GM06990 (cell line): ENCODE measurements around the gene LASP1.

ENCODE experiments used
- DNase-seq: peaks from one replicate; pipeline ENCODE4 v3.0.0-alpha.2; 2011; ENCODE audit not compliant: insufficient read length; ENCODE audit errors: extremely low read depth
- H3K27me3 ChIP-seq: replicated peaks from 2 replicates; pipeline ENCODE4 v1.6.0; 2011; ENCODE audit warnings: low read length; ENCODE audit not compliant: control insufficient read depth, insufficient read depth
- H3K36me3 ChIP-seq: 2 replicates; pipeline ENCODE4 v1.5.1; 2011; ENCODE audit warnings: low read length; ENCODE audit not compliant: control insufficient read depth, insufficient read depth
- H3K4me3 ChIP-seq: replicated peaks from 2 replicates; pipeline ENCODE4 v1.5.1; 2011; ENCODE audit warnings: low read depth, mild to moderate bottlenecking, control low read depth, low read length
- TF ChIP-seq, protein P1 (sequence below): IDR thresholded peaks from 2 replicates; pipeline ENCODE4 v1.5.1; 2011; ENCODE audit warnings: low read length, control low read depth, mild to moderate bottlenecking, inconsistent platforms; ENCODE audit not compliant: insufficient read depth, poor library complexity, severe bottlenecking

LASP1 gene

DNA sequence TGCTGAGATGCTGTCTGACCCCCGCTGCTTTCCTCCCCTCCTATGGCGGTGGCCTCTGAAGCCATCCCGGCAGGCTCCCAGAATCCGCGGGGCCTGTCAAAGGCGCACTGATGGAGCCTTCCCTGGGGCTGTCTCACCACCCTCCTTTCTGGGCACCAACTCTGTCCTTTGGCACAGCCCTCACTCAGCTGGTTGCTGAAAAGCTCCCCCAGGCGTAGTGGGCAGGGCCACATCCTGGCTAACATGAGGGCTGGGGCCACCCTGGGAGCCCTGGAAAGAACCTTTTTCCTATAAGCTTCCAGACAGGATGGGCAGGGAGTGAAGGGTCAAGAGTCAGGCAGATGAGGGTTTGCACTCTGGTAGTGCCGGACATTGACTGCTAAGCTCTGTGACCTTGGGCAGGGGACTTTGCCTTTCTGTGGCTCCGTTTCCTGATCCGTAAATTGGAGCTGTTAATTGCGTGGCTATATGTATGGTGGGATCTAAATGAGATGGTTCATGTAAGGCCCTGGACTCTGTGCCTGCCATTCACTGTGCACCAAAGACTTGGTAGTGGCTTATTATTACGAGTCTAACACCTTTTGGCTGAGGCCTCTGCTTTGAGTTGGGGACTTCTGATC, 27.9 kb downstream of the LASP1 start:
- Histone ChIP-seq H3K4me3 (no peak overlapping the region), H3K27me3 (no peaks in the 10 kb centered on the region), H3K36me3 (peaks cover 28% of the 10 kb centered on the region)
- TF ChIP-seq, protein P1, sequence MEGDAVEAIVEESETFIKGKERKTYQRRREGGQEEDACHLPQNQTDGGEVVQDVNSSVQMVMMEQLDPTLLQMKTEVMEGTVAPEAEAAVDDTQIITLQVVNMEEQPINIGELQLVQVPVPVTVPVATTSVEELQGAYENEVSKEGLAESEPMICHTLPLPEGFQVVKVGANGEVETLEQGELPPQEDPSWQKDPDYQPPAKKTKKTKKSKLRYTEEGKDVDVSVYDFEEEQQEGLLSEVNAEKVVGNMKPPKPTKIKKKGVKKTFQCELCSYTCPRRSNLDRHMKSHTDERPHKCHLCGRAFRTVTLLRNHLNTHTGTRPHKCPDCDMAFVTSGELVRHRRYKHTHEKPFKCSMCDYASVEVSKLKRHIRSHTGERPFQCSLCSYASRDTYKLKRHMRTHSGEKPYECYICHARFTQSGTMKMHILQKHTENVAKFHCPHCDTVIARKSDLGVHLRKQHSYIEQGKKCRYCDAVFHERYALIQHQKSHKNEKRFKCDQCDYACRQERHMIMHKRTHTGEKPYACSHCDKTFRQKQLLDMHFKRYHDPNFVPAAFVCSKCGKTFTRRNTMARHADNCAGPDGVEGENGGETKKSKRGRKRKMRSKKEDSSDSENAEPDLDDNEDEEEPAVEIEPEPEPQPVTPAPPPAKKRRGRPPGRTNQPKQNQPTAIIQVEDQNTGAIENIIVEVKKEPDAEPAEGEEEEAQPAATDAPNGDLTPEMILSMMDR: no peak
- no peak for DNase-seq

DNA sequence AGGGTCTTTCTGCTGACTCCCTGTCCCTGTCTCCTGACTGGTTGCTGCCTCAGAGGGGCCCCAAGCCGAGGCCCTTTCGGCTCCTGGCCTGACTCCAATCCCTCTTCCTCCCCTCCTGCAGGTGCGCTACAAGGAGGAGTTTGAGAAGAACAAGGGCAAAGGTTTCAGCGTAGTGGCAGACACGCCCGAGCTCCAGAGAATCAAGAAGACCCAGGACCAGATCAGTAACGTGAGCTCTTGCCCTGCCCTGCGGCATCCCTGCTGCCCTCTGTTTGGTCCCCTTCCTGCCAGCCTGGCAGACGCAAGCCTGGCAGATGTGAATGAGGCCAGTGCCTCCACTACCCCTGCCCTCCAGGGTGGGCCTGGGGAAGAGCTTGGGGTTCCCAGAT, 28.4 kb downstream of the LASP1 start:
- TF ChIP-seq, protein P1: no peak
- DNase-seq: peak; percentile 56
- H3K27me3 ChIP-seq: no peaks in the 10 kb centered on the region
- no peak overlapping the region for H3K4me3 ChIP-seq
- peaks cover 26% of the 10 kb centered on the region for H3K36me3 ChIP-seq

DNA sequence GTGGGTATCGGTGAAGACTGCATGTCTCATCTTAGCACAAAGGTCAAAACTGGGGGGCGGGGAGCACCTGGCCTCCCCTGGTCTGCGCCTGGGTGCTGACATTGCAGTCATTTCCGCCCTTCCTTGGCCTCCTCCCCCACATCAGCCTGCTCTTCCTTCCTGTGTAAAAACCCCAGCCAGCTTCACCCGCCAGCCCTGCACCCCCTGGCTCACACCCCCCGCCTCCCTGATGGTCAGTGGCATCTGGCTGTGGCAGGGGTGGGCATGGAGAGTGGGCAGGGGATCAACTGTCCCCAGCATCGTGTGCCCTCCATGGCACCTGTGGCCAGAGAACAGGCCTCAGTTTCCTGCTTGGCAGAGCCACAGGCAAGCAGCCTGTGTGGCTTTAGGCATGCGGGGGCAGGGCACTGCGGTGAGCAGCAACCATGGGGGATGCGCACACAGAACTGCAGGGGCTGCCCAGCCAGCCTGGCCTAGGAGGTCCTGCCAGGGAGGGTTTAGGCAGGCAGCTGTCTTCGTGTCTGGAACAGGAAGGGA, 29.0 kb downstream of the LASP1 start:
- H3K4me3 ChIP-seq: peak overlapping the region; percentile 38
- peak; percentile 90 for DNase-seq
- peaks cover 24% of the 10 kb centered on the region for H3K36me3 ChIP-seq

DNA sequence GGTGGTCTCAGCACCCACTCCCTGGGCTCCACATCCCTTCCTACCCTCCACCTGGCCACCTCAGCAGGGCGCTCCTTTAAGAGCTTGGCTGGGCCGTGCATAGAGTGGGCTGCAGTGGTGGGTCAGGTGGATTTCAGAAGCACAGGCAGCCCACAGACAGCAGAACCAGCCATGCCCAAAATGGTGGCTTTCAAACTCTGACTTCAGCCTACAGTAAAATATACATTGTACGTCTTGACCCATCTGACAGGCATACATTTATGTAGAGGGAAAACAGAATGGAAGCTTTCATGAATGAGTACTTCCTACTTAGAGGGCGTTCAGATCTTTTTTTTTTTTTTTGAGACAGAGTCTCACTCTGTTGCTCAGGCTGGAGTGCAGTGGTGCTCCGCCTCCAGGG, 29.6 kb downstream of the LASP1 start:
- TF ChIP-seq, protein P1: no peak
- Histone ChIP-seq H3K36me3 (peaks cover 20% of the 10 kb centered on the region), H3K27me3 (no peaks in the 10 kb centered on the region), H3K4me3 (no peak overlapping the region; the same call in 1 of the 2 replicates)
- DNase-seq: no peak

More for the DNA sequence above, 29.0 kb downstream of the LASP1 start:
- TF ChIP-seq, protein P1: no peak
- no peaks in the 10 kb centered on the region for H3K27me3 ChIP-seq

DNA sequence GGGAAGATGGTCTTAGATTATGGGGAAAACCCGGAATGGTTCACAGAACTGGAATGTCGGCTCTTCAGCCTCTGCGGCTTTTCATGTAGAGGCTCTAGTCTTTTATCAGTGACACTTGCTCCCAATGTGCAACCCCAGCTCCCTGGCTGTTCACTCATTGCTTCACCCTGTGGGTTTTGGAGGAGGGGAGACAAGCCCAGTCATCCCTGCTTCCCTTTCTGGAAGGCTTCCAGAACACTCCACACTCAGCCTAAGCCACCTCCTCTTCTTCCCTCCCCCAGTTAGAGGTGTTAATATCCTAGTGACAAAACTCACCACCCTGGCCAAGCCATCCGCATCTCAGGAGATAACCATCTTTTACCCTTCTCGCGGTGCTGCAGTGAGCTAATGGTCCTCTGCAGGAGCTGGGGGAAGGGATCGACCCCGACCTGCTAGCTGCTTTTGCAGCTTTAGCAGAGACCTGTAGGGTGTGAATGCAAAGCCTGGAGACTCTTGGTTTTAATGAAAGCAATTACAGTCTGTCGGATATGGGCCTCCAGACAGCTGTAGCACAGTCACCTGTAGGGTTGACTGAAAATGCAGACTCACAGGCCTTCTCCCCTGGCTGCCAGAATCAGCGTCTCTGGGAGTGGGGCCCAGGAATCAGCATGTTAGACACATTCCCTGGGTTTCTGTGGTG, 31.3 kb downstream of the LASP1 start:
- Histone ChIP-seq H3K27me3 (no peaks in the 10 kb centered on the region), H3K4me3 (no peak overlapping the region), H3K36me3 (peaks cover 19% of the 10 kb centered on the region)
- TF ChIP-seq, protein P1: no peak
- no peak for DNase-seq

DNA sequence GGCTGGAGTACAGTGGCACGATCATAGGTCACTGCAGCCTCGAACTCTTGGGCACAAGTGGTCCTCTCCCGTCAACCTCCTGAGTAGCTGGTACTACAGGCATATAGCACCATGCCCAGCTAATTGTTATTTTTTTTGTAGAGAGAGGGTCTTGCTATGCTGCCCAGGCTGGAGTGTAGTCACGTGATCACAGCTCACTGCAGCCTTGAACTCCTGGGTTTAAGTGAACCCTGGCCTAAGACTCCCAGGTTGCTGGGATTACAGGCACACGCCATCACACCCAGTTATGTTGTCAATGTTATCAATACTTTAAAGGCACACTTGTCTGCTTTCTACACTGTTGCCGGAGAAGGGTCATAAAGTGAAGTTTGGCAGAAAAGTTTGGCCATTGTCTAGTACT, 33.5 kb downstream of the LASP1 start:
- TF ChIP-seq, protein P1: no peak
- H3K36me3 ChIP-seq: peaks cover 17% of the 10 kb centered on the region

More for the DNA sequence above, 33.5 kb downstream of the LASP1 start:
- Histone ChIP-seq H3K27me3 (no peaks in the 10 kb centered on the region), H3K4me3 (no peak overlapping the region)
- no peak for DNase-seq
